HG03139 (cell line): ENCODE measurements around the gene FAT1.

Experiments
- ATAC-seq: cut with Tn5 transposase; IDR thresholded peaks from one replicate; pipeline ENCODE4 v1.9.1; 2021; ENCODE audit not compliant: unreplicated experiment

Gene FAT1

DNA sequence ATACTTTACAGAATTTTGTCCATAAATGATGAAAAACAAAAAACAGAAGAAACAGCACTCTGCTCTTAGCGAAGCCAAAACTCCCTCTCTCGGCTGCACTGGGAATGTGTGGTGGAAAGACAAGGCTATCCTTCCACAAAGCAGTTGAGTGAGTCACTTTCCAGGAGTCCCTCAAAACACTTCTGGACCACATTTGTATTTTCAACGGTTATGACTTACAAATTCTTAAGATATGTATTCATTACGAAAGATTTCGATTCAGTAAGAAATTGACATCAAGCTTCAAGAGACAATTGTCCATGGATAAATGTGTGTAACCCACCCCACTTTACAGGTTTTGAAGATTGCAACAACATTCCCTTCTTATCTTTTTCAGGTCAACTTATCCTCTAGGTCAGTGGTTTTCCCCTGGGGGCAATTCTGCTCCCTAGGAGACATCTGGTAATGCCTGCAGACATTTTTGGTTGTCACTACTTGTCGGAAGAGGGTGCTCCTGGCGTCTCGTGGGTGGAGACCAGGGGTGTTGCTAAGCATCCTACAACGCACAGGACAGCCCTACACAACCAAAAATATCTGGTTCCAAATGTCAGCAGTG is 101.6 kb downstream of the FAT1 start:
- ATAC-seq = no peak

DNA sequence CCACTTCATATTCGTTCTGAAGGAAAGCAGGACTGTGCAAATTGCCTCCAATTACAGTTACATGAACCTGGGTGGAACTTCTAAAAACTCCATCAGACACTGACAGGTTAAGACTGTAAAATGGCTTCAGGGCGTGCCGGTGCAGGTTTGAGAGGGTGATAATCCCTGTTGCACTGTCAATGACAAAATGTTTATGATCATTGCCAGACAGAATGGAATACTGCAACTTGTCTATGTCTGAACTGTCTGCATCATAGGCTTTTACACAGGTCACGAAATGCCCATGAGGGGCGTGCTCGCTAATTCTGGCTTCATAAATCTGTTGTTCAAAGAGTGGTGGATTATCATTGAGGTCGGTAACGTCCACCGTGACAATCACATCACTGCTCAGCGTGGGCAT is 104.6 kb downstream of the FAT1 start:
- ATAC-seq = no peak

DNA sequence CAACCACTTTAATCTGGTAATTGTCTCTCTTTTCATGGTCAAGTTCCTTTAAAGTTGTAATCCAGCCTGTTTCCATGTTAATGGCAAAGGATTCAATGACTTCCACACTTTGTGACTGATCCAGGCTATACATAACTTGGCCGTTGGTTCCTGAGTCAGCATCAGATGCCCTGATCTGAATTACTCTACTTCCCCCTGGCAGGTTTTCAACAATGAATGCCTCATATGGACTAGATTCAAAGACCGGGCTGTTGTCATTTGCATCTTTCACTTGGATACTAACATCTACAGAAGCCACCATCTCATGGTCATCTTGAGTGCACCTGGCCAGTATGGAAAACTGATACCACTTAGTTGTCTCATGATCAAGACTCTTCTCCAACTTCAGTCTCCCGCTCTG is 105.7 kb downstream of the FAT1 start:
- ATAC-seq = no peak

DNA sequence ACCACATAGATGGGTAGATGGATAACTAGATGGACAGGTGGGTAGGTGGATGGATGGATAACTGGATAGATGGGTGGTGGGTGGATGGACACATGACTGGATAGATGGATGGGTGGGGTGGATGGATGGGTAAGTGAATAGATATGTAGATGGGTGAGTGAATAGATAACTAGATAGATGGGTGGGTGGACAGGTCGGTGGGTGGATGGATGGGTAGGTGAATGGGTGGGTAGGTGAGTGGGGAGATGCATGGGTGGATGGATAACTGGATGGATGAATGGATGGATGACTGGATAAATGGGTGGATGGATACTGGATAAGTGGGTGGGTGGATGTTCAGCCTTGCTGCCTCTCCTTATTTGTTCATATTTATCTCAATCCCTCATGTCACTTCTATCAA is 116.2 kb downstream of the FAT1 start:
- ATAC-seq = no peak

DNA sequence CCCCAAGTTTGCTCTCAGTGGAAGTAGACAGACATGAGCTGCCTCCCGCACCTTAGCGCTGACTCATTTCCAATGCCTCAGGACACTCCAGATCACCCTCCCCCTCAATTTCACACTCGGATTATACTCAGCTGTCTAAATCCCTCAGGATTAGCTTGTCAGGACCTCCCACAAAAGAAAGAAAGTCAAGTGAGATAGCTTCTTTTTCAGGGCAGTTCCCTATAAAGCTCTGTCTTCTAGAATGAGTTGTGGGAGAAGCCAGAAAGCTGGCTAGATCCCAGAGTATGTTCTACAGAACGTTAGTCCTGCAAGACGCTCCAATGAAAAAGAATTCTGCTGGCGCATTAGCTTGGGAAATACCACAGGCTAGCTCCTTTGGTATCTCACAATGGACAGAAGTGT is 117.1 kb downstream of the FAT1 start:
- ATAC-seq = no peak

DNA sequence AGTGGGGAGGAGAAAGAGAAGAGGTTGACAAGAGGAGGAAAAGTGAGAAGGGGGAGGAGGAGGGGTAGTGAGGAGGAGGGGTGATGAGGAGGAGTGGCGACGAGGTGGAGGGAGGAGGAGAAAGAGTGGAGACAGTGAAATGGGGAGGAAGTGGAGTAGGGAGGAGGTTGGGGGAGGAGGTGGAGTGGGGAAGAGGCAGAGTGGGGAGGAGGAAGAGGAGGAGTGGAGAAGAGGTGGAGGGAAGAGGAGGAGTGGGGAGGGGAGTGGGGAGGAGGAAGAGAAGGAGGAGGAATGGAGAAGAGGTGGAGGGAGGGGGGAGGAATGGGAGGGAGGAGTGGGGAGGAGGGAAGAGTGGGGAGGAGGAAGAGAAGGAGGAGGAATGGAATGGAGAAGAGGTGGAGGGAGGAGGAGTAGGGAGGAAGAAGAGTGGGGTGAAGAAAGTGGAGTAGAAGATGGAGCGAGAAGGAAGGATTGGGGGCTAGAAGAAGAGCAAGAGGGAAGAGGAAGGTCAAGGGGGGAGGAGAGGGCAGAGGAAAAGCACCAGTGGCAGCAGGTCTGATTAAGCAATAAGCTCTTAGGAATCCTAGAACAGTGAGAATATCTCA is 118.3 kb downstream of the FAT1 start:
- no peak for ATAC-seq

DNA sequence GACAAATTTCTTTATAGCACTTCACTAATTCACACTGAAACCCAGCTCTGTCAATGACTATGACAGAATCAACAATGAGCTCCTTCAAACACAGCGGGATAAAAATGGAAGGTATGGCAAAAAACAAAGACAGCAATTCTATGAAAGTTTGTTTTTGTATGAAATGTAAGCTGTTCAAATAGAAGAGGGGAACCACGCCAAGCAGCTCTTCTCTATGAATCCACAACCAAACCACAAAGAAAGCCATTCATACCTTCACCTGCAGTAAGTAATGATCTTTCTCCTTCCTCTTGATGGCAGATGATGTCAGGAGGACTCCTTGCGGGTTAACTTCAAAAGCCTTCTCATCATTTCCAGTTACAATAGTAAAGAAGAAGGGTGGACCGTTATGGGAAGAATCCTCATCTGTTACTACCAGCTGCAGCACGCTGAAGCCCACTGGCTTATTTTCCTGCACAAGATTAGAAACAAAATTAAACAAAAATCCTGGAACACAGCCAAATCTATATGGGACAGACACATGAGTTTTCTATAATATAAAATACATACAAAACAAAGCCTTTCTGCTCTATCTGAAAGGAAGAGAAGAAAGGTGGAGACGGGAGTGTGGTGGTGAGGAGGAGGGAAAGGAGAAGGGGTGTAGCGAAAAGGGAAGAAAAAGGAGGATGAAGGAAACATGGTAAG is 119.4 kb downstream of the FAT1 start:
- ATAC-seq = no peak

DNA sequence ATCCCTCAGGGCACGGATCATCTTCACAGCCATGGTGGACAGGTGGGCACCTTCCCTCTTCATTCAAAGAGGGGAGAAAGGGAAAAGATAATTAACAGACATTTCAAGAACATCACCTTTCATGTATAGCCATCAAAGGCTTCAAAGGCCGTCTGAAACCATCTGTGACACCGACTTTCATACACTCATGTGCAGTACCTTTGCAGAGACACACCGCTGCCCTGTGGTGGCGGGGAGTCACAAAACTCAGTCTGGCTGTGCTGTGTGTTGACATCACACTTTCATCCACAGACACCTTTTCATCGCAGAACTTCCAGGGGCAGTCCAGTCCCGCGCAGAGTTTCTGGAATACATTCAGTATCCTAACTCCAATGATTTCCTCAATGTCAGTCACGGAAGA is 120.7 kb downstream of the FAT1 start:
- no peak for ATAC-seq

DNA sequence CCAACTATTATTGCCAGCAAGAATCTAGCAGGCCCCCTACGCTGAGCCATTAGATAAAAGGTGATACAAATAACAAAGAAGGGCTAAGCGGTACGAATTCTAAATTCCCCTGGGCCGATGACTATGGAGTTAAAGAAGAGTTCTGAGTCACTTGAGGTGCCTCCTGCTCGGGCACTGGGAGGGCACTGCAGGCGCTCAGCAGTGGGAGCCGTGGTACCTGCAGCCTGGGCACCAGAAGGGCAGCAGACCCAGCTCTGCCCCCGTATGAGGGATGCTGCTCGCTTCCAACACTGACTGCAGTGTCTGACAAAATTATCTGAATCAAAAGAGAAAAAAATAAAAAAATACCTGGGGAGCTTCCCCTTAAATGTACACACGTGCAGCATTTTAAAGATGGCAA is 124.2 kb downstream of the FAT1 start:
- no peak for ATAC-seq

DNA sequence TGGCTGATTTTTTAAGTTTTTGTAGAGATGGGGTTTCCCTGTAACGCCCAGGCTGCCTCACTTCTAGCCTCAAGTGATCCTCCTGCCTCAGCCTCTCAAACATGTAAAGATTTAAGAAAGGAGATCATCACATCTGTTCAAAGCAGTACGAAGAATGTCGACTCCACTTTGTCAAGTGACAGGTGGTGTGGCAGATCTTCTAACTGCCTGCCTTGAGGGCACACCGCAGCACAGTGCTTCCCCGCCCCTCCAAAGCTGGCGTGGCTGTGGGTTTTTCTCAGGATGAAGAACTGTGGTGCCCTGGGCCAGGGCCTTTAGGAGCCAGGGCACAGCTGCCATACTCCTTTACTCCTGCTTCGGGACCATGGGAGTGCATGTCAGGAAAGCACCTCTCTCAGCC is 125.0 kb downstream of the FAT1 start:
- ATAC-seq = no peak

DNA sequence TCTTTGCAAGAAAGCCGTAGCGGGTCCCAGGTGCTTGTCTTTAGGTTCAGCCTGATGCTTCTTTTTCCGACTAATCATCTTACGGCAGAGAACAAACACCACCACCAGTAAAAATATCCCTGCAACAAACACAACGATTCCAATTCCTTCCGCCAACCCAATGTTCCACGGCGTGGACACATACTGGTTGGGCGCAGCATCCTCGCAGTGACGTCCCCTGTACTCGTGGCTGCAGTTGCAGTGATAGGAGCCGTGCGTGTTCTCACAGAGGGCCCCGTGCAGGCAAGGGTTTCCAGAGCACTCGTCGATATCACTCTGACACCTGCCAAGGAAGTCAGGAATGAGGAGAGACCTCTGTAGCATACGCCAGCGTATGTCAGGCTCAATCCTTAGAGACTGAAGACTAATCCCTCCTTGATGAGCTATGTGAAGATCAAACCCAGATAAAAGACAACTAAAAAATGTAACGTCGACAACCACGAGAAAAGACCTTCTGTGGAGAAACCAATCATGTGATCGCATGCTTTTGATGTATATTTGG is 126.7 kb downstream of the FAT1 start:
- ATAC-seq = no peak

DNA sequence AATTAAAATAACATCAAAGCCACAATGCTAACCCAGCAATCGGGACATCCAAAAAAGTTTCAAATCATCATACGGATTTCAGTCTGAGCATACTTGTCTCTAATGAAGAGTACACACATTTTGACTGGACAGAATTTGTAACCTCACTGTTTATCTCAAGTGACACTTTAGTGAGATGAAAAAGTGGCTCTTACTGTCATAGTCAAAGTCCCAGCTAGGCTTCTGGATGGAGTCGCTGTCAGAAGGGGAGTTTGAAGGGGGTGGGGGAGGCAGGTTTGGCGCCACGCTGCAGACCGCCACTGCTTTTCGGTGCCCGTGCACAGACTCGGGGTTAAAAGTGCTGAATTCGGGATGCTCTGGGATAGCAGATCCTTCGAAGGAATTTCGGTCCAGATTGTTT is 127.3 kb downstream of the FAT1 start:
- ATAC-seq = no peak

DNA sequence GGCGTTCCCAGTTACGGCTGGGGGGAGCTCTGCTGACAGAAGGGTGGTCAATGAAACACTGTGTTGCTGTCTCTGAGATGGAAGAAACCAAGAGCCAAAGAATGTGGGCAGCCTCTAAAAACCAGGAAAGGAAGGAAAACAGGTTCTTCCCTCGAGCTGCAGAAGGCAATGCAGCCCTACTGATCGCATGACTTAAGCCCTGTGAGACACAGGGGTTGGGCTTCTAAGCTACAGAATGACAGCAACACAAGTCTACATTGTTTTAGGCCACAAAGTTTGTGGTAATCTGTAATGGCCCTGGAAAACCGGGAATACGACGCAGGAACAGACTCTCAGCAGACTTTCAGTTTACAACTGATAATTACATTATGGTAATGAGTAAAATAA is 130.1 kb downstream of the FAT1 start:
- no peak for ATAC-seq

DNA sequence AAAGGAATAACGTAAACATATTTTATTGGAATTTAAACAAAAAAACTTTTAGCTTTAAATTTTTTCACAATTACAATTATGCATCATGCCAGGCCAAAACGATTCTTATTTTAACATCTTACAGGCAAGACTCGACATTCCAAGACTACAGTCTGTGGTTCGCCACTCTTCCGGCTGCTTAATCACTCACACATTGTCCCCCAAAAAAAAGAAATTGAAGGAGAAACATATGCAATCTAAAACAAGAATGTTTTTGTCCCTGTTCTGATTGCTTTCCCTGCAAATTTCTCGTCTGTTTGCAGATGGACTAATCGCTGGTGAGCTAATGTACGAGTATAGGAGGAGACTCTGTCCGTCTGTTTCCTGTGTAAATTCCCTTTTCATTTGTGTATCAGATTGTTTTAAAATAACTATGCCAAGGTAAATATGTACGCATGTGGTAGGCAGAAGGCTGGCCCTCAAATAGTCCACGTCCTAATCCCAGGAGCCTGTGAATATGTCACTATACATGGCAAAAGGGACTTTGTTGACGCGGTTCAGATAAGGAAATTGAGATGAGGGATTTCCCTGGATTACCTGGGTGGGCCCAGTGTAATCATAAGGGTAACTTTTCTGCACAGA is 130.6 kb downstream of the FAT1 start:
- no peak for ATAC-seq

DNA sequence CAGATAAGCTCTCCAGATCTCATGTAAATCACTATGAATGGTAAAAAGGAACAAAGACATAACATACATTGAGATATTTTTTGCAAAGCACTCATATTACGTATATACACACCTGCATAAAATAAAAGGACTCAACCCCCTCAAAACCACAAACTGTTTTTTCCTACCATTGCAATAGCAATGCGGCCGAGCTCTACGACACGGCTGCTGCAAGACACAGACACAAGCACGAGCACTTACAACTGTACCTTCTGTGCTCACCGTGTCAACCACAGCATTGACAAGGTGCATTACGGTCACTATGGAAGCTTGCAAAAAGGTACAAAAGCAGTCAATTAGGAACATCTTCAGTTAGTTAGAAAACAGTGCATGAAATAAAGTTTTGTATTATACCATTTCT is 131.2 kb downstream of the FAT1 start:
- ATAC-seq = no peak

DNA sequence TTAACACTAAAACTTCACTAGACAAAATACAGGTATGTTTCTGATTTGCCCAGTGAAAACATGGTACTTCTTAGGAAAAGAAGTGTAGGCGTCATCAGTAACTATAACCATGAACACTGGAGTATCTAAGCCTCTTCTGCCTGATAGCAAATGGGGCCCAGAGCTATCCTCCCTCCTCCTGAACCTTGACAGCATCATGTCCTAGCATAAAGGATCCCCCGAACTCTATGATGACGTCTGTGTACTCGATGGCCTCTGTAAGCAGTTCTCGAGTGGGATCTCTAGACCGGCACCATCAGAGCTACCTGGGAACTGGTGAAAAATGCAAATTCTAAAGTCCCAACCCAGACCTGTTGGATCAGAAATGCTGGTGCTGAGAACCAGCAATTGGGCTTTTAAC is 132.0 kb downstream of the FAT1 start:
- ATAC-seq = no peak

DNA sequence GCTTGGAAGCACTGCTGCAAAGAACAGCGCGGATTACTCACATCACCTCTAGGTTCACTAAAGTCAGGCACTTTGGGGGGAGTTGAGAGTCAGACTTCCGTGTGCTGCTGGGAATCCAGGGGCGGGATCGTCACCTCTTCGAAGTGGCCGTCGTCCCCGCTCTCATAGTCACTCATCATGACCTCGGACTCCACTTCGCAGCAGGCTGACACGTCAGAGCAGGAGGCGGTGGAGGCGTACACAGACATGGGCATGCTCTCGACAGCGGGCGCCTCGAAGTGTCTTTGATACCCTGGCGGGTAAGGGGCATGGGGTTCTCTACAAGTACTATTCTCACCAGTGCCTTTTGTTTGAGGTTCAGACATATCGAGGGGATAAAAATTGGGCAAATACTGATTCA is 135.2 kb downstream of the FAT1 start:
- ATAC-seq = no peak

DNA sequence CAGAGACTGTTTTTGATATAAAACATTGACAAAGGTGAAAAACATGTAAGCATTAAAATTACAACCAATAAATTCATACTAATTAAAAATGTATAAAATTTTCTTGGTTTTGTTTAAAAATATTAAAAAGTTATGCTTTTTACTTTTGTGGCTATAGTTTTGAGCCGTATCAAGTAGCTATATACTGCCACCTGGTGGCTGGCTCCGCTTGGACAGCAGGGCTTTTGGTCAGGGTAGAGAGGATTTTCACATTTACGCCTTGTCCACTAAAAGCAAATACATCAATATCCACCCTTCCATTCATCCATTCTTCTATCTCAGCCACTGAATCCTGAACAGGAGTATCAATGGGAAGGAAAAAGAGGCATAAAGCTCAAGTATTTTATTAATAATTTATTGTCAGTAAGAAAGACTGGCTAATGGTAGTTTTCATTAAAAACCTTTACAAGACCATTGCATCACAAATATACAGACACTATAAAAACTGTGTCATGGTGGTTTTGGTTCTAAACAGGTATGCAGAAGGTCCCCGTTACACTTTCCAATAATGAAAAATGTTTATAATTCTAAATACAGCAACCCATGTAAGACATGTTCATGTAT is 136.1 kb downstream of the FAT1 start:
- ATAC-seq = no peak

DNA sequence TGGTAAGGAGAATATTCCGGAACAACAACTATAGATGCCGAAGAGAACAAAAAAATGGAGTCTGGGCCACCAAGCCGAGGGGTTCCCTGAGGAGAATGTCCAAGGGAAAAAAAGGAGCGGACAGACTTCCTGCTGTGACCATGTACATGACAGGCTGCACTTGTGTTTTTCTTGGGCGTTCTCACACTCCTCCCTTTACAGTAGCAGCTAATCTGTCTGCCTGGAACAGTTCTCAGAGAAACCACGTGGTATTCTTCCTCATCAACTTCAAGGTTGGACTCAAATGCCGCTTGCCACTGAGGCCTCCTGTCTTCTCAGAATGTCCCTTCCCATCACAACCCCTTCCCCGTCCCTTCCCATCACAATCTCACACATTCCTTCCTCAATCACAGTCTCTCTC is 137.5 kb downstream of the FAT1 start:
- no peak for ATAC-seq

DNA sequence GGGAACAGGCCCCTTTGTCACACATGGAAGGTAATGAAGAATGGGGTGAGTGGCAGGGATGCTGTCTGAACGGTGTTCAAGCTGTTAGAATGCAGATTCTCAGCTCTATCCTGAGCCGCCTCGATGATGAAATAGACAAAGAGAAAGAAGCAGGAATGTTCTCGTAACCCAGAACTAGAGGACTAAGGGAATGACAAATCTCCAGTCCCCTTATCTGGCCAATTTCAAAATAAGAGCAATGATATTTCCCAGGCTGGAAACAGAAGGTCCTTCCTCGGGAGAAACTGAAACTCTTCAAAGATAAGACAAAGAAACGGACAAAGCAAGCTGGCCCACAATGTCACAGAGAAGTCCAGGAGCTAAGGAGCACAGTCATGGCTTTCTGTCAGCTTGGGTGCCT is 138.7 kb downstream of the FAT1 start:
- no peak for ATAC-seq

DNA sequence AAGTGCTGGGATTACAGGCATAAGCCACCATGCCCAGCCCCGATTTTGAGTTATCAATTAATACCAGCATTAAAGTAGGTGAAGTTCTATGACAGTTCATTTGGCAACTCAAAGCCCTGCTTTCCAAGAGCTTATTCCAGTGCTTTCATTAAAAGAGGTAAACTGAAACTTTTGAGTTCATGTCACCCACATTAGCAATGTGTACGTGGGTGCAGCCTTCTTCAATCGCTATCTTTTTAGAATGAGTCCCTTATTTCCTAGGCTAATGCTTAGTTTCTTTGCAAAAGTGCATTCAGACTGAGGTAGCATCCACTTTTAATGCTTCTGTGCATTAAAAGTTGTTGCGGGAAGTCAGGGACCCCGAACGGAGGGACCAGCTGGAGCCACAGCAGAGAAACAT is 142.2 kb downstream of the FAT1 start:
- ATAC-seq = no peak

DNA sequence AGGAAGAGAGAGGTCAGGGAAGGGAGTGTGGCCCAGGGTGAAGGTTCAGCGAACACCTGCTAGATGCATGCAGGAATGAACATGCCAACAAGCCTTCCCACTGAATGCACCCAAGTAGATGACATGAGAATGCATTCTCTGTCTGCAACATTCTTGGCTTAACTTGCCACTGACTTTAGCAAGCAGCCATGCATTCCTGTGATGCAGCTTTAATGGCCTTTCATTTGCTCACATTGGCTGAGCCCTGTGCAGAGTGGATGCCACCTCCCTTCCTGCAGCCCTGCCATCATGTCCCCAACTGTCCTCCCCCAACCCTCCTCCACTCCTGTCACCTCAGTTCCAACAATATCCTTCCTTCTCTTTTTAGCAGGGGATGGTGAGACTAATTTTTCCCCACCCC is 143.0 kb downstream of the FAT1 start:
- ATAC-seq = no peak
